ENCODE measurements around the gene RAI1.

The RAI1 gene

DNA sequence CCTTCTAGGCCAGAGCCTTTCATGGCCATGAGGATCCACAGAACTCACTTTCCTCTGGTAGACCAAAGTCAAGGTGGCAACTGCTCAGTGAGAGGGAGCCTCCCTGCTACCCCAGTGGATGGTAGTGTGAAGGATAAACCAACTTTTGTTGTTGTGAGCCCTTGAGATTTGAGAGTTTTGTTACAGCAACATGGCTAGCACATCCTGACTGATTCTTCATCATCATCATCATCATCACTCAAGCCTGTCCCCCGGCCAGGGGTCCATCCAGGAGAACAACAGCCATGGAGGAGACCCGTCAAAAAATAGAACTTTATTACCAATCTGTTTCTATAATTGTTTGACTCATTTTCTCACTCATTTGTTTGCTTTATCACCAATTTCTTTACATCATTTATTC lies 23.7 kb downstream of the RAI1 start:
- no peak overlapping the region for H3K27ac Mint-ChIP-seq
- H3K36me3 Mint-ChIP-seq, result peaks cover 3% of the 10 kb centered on the region
- no peaks in the 10 kb centered on the region for H3K9me3 Mint-ChIP-seq
- H3K27me3 Mint-ChIP-seq, result peaks cover 7% of the 10 kb centered on the region
- H3K4me1 Mint-ChIP-seq, result no peaks in the 10 kb centered on the region
- no peak overlapping the region for H3K4me3 Mint-ChIP-seq
- no peak for DNase-seq
- CTCF ChIA-PET, result no interaction called here

DNA sequence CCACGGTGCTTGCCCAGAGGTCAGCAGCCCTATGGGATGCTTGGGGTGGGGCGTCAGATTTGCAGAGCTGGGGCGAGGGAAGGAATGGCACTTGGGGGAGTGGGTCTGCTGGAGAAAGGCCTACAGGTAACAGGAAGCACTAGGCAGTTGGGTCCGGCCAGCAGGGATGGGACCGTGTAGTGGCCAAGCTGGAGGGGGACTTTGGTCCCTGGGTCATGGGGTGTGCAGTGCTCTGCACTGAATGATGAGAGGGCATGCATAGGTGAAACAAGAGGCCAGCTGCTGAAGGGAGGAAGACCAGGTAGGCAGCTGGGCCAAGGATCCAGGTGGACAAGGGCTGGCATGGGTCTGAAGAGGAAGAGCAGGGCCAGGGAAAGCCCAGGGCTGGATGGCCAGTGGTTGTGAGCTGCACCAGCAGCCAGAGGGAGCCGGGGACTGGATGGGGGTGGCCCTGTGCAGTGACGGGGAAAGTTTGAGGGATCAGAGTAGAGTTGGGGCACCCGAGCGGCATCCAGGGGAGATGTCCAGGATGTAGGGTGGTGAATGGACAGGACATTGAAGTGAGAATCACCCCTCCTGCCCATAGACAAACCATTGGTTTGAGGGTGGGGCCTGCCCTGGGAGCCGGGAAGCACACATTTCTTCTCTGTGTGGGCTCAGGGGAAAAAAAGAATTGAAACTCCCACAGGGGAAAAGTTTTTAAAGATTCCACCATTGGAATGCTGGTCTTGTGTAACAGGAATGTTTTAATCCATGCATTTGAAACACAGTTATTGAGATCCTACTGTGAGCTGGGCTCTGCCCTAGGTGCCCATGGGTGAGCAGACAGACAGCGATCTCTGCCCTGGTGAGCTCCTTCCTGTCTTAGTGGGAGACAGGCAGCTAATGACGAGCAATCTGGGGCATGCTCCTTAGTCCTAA lies 25.1 kb downstream of the RAI1 start:
- Mint-ChIP-seq H3K9me3 (no peaks in the 10 kb centered on the region), H3K4me3 (no peak overlapping the region), H3K4me1 (no peaks in the 10 kb centered on the region), H3K36me3 (peaks cover 3% of the 10 kb centered on the region), H3K27me3 (peaks cover 4% of the 10 kb centered on the region), H3K27ac (no peak overlapping the region)
- CTCF ChIA-PET, result no interaction called here
- no peak for DNase-seq

DNA sequence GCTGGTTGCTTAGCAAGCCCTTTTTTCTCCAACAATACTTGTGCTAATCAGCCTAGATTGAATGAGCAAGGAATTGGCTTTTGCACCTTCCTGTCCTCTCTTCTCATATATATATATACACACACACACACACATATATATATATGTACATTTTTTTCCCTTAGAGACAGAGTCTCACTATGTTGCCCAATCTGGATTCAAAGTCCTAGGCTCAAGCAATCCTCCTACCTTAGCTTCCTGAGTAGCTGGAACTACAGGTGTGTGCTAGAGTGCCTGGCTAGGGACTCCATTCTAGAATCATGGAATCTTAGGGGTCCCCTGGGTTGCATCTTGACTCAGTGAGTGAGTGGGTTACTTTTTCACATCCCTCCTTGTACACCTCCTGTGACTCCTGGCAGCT lies 27.0 kb downstream of the RAI1 start:
- CTCF ChIA-PET, result no interaction called here
- Mint-ChIP-seq H3K27me3 (no peaks in the 10 kb centered on the region), H3K9me3 (no peaks in the 10 kb centered on the region), H3K4me3 (no peak overlapping the region), H3K36me3 (peaks cover 3% of the 10 kb centered on the region), H3K27ac (no peak overlapping the region), H3K4me1 (peaks cover 10% of the 10 kb centered on the region)
- DNase-seq, result no peak

DNA sequence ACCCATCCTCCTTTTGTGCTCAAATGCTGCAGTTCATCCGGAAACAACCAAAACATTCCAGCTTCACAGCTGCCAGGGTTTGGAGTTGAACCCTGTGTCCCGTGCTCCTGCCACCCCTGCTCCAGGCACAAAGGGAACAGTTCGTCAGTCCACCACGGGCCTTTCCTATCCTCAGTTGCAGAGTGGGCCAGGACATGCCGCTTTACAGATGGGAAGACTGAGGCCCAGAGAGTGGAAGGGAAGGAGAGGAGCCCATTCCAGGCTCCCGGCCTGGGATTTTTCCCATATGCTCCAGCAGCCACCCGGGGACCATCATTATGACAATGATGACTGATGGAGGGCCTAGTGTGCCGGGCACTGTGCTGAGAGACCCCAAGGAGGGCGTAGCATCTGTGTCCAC lies 27.6 kb downstream of the RAI1 start:
- CTCF ChIA-PET, result no interaction called here
- H3K4me3 Mint-ChIP-seq, result no peak overlapping the region
- peaks cover 13% of the 10 kb centered on the region for H3K4me1 Mint-ChIP-seq
- peaks cover 3% of the 10 kb centered on the region for H3K36me3 Mint-ChIP-seq
- H3K9me3 Mint-ChIP-seq, result no peaks in the 10 kb centered on the region
- H3K27me3 Mint-ChIP-seq, result no peaks in the 10 kb centered on the region
- DNase-seq, result no peak
- H3K27ac Mint-ChIP-seq, result no peak overlapping the region

GRCh38 chr17:17709815-17710321 lies 28.6 kb downstream of the RAI1 start:
- CTCF ChIA-PET, result no interaction called here
- H3K27me3 Mint-ChIP-seq, result no peaks in the 10 kb centered on the region
- peaks cover 18% of the 10 kb centered on the region for H3K4me1 Mint-ChIP-seq
- no peak for DNase-seq
- H3K27ac Mint-ChIP-seq, result peak overlapping the region; percentile 12
- H3K4me3 Mint-ChIP-seq, result no peak overlapping the region
- H3K36me3 Mint-ChIP-seq, result peaks cover 3% of the 10 kb centered on the region
- H3K9me3 Mint-ChIP-seq, result no peaks in the 10 kb centered on the region

DNA sequence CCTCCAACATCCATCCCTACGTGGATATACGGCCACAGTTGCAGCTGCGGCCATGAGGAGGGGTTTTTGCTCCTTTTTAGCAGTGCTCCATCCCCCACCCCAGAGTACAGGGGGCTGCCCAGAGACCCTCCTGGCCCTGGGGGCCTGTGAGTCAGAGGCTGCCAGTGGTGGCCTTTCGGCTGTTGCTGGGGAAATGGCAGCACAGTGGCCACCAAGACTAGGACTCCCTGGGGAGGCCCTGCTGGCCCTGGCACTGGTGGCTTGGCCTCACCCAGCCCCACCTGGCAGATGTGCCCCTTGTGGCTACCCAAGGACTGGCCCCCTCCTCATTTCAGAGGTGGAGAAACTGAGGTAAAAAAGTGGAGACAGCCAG lies 29.1 kb downstream of the RAI1 start:
- peaks cover under 1% of the 10 kb centered on the region for H3K36me3 Mint-ChIP-seq
- no peak overlapping the region for H3K27ac Mint-ChIP-seq
- CTCF ChIA-PET, result no interaction called here
- H3K4me1 Mint-ChIP-seq, result peaks cover 18% of the 10 kb centered on the region
- DNase-seq, result no peak
- H3K27me3 Mint-ChIP-seq, result no peaks in the 10 kb centered on the region
- H3K4me3 Mint-ChIP-seq, result no peak overlapping the region
- no peaks in the 10 kb centered on the region for H3K9me3 Mint-ChIP-seq

DNA sequence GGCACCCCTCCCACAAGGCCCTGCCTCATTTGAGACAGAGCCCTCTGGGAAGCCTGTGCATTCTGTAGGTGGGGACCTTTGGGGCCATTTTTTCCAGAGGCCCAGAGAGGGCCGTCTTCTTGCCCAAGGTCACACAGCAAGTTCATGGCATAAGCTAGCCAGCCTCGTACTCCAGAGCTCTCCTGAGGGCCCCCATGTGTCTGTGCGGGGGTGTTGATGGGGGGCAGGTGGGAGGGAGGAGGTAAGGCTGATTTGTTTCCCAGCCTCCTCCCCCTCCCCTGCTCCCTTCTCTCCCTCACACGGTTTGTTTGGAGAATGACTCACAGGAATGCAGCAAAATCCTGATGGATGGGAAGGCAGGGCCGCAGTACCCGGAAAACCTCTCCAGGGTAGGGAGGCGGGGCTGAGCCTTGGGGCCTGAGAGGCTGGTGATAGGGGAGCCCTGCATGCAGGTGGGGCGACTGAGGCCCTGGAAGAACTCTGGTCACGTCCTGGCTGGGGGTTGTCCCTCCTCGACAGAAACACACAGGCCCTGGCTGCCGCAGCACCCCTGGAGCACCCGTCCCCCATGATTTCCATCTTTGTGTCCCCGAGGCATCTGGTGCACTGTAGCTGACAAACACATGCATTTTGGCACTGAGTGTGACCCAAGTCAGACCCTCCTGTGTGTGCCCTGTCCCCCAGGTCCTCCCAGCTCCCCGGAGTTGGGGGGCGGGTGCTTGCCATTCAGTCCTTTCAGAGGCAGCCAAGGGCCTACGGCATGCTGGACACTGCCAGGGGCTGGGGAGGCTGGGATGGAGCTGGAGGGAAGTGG lies 29.7 kb downstream of the RAI1 start:
- Mint-ChIP-seq H3K27ac (no peak overlapping the region), H3K4me1 (peaks cover 18% of the 10 kb centered on the region), H3K36me3 (no peaks in the 10 kb centered on the region), H3K9me3 (no peaks in the 10 kb centered on the region), H3K27me3 (no peaks in the 10 kb centered on the region), H3K4me3 (no peak overlapping the region)
- no peak for DNase-seq
- CTCF ChIA-PET, result no interaction called here

DNA sequence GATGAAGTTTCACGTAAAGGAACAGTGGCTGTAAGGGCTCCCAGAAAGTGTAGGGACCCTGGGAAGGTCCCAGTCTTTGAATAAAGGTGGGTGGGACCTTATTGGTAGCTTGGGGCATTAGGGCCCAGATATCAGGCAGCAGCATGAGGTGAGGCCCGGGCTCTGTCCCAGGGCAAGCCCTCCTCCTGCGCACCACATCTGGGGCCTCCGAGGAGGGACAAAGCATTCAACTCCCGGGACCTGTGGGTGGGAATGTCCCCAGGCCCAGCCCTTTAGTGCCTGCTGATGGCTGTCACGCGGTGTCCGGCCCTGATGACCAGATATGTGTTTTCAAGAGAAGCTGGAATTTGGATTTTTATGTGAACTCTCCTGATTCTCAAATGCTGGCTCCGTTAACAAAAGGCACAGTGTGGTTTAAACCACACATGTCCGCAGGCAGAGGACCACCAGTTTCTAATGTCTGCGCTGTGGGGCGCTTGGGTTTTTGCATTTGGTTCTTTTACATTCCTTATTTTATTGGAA lies 30.4 kb downstream of the RAI1 start:
- CTCF ChIA-PET, result no interaction called here
- Mint-ChIP-seq H3K36me3 (no peaks in the 10 kb centered on the region), H3K27me3 (no peaks in the 10 kb centered on the region), H3K9me3 (no peaks in the 10 kb centered on the region), H3K27ac (no peak overlapping the region), H3K4me1 (peaks cover 22% of the 10 kb centered on the region), H3K4me3 (no peak overlapping the region)
- DNase-seq, result no peak

- peaks cover 23% of the 10 kb centered on the region for H3K4me1 Mint-ChIP-seq
- H3K36me3 Mint-ChIP-seq, result no peaks in the 10 kb centered on the region
- H3K9me3 Mint-ChIP-seq, result no peaks in the 10 kb centered on the region
- DNase-seq, result no peak
- no peaks in the 10 kb centered on the region for H3K27me3 Mint-ChIP-seq
- H3K4me3 Mint-ChIP-seq, result no peak overlapping the region
- CTCF ChIA-PET, result no interaction called here
- no peak overlapping the region for H3K27ac Mint-ChIP-seq
These were observed 31.1 kb downstream of the RAI1 start for GRCh38 chr17:17712268-17712924.

- H3K4me3 Mint-ChIP-seq, result no peak overlapping the region
- H3K4me1 Mint-ChIP-seq, result peaks cover 34% of the 10 kb centered on the region
- H3K9me3 Mint-ChIP-seq, result no peaks in the 10 kb centered on the region
- H3K27me3 Mint-ChIP-seq, result peaks cover 6% of the 10 kb centered on the region
- H3K36me3 Mint-ChIP-seq, result no peaks in the 10 kb centered on the region
- CTCF ChIA-PET, result interaction anchor here (0.8 kb wide), 1 partner anchor 36 kb away, joined by 3 read pairs; no protein-coding TSS in a partner anchor
- no peak for DNase-seq
- H3K27ac Mint-ChIP-seq, result no peak overlapping the region
These were observed 32.6 kb downstream of the RAI1 start for GRCh38 chr17:17713839-17714238.

- CTCF ChIA-PET, result interaction anchor here (0.8 kb wide), 1 partner anchor 35 kb away, joined by 3 read pairs; no protein-coding TSS in a partner anchor
- peaks cover 11% of the 10 kb centered on the region for H3K27me3 Mint-ChIP-seq
- no peaks in the 10 kb centered on the region for H3K9me3 Mint-ChIP-seq
- H3K4me3 Mint-ChIP-seq, result no peak overlapping the region
- H3K36me3 Mint-ChIP-seq, result no peaks in the 10 kb centered on the region
- no peak for DNase-seq
- no peak overlapping the region for H3K27ac Mint-ChIP-seq
- peaks cover 36% of the 10 kb centered on the region for H3K4me1 Mint-ChIP-seq
These were observed 33.1 kb downstream of the RAI1 start for GRCh38 chr17:17714261-17714866.

DNA sequence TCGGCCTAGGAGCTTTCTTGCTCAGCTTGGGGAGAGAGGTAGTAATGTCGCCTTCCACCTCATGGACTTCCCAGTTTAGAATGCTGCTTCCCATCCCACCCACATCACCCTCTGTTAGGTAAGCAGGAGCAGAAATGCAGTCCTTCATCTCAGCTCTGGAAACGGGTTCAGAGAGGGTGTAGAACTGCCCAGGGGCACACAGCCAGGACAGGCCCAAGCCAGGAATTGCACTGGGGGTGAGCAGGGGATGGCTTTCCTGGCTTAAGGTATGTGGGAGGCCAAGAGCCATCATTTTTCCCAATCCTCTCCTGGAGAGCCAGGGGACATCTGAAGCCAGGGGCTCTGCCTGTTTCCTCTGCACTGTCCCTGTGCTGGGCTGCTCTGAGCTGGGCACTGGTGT lies 33.6 kb downstream of the RAI1 start:
- no peak overlapping the region for H3K27ac Mint-ChIP-seq
- CTCF ChIA-PET, result no interaction called here
- H3K27me3 Mint-ChIP-seq, result peaks cover 17% of the 10 kb centered on the region
- H3K9me3 Mint-ChIP-seq, result no peaks in the 10 kb centered on the region
- no peaks in the 10 kb centered on the region for H3K36me3 Mint-ChIP-seq
- no peak overlapping the region for H3K4me3 Mint-ChIP-seq
- DNase-seq, result no peak
- H3K4me1 Mint-ChIP-seq, result peaks cover 37% of the 10 kb centered on the region

DNA sequence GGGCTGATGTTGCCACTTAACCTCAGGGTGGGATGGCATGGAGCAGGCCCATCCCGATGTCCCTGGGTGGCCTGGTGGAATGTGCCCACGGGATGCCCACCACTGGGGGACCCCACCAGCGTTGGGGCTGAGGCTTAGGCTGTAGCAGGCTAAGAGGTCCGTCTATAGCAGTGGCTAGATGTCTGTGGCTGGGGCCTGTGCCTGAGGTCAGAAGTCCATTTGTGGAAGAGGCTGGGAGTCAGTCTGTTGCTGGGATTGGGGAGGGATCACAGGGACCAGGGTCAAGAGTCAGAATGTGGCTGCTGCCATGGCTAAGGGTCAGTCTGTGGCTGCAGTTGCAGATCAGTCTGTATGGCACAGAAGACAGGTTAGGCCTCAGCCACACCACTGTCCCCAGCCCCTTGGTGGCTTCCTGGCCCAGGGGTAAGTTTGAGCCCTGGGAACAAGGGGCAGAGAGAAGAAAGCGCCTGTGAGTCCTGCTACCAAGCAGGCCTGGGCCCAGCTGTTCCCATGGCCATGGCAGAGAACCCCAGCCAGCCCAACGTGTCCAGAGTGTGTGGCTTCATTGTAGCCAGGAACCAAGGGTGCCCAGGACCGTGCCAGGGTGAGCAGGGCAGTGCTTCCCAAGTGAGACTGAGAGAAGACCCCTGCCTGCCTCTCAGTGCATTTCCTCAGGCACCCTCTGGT lies 35.7 kb downstream of the RAI1 start:
- DNase-seq, result no peak
- CTCF ChIA-PET, result no interaction called here
- Mint-ChIP-seq H3K27ac (no peak overlapping the region), H3K4me1 (peaks cover 36% of the 10 kb centered on the region), H3K9me3 (no peaks in the 10 kb centered on the region), H3K27me3 (peaks cover 38% of the 10 kb centered on the region), H3K36me3 (peaks cover 3% of the 10 kb centered on the region), H3K4me3 (no peak overlapping the region)

Data from activated naive CD4-positive, alpha-beta T cell treated with anti-CD3 and anti-CD28 coated beads, Interleukin-2, amount 10 ng/mL, durations not matched to agents 7 days and 5 days (primary cell).